ENCODE results near the gene RBMS3.

GRCh38 chr3:29922992-29923746, 642.3 kb downstream of the RBMS3 start:
- TF ChIP-seq POLR2AphosphoS5 (IDR thresholded peaks at IDR 0.05; ENCODE audit: low read depth, low read length): no peak
- no peak for TF ChIP-seq CTCF (IDR thresholded peaks at IDR 0.05; ENCODE audit: control extremely low read depth in 1 of 3, insufficient read depth in 1 of 3, low read depth in 1 of 3, low read length in 3 of 3)
- no peak for TF ChIP-seq POLR2A (IDR thresholded peaks at IDR 0.05; ENCODE audit: control extremely low read depth in 1 of 2, low read depth in 2 of 2, low read length in 2 of 2)
- TF ChIP-seq CEBPB (IDR thresholded peaks at IDR 0.05; ENCODE audit: low read depth, low read length): no peak
- TF ChIP-seq YY1 (IDR thresholded peaks at IDR 0.05; ENCODE audit: low read depth, low read length): no peak
- TF ChIP-seq FOSL1 (IDR thresholded peaks at IDR 0.05; ENCODE audit: insufficient read depth, low read depth, low read length): no peak
